ENCODE results near the gene SLC7A1. TPM values are rescaled to one million over a fixed set of nuclear protein-coding genes. Genes with fewer than 3 reads are reported as not detected.
A peak's percentile ranks its signal among the peaks of the same experiment; 100 is the strongest.

SLC7A1 gene
- polyA plus RNA-seq, 3 donors, result 0.89 to 2.2 (median 0.92) TPM

DNA sequence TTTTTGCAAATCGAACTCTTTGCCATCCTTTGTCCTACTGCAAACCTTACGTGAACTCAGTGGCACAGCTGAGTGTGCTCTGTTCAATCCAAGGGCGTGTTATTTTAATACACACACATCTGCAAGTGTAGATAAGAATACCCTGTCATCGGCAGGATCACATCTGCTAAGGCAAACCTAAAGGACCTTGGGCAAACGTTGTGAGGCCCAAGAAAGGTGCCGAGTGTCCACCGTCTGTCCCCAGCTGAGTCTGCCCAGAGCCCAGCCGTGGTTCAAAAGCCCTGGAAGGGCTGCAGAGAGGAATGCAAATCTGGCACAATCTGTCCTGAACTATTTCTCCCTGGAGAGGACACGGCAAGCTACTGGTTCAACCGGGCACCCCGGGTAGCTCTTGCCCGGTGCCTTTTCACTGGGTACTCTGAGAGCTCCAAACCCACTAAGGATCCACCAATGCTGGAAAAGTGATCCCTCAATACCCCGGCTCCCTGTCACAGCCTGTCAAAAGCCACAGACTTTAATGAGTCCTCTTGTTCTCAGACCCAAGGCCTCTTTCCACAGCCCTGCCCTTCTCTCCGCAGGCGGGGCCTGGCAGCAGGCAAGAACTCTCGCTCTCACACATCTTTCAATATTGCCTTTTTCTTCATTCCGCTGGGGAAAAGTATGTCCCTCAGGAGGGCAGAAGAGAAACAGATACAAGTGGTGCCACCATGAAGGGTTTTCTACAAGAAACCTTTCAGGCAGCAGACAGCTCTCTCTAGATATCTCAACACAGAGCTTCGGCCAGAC lies 17.0 kb downstream of the SLC7A1 start:
- Mint-ChIP-seq H3K4me3 (no peak overlapping the region), H3K27ac (peak overlapping the region in 5 of 7 donors; percentile 2 to 60 (median 31)), H3K27me3 (ENCODE audit: low read depth in 3 of 3) (no peaks in the 10 kb centered on the region), H3K4me1 (peaks cover 12% of the 10 kb centered on the region), H3K36me3 (peaks cover 2 to 15% of the 10 kb centered on the region in 2 donors), H3K9me3 (no peaks in the 10 kb centered on the region)
- no peak for DNase-seq
- WGBS (ENCODE audit: insufficient coverage), result 83% methylated on average over 12 of the region's 18 CpGs
- H3K4me3 ChIP-seq (replicated peaks in 1 of 3; ENCODE audit: low read depth in 2 of 3, low read length in 3 of 3), result no peak overlapping the region
- peaks cover 0 to 5% of the 10 kb centered on the region in 2 donors for H3K4me1 ChIP-seq (ENCODE audit: control insufficient read depth in 1 of 2, insufficient read depth in 2 of 2, low read length in 2 of 2)
- no peaks in the 10 kb centered on the region for H3K9me3 ChIP-seq (replicated peaks in 1 of 2; ENCODE audit: control insufficient read depth in 1 of 2, insufficient read depth in 1 of 2, low read length in 2 of 2)
- intact Hi-C loops (cut with micrococcal nuclease), result no loop called here
- no peak overlapping the region for H3K4me2 ChIP-seq (replicated peaks; ENCODE audit: extremely low read depth, low read length, poor library complexity, severe bottlenecking)
- no peaks in the 10 kb centered on the region for H3K27me3 ChIP-seq (ENCODE audit: control insufficient read depth in 2 of 2, insufficient read depth in 2 of 2, low read length in 2 of 2)
- TF ChIP-seq, protein P1, sequence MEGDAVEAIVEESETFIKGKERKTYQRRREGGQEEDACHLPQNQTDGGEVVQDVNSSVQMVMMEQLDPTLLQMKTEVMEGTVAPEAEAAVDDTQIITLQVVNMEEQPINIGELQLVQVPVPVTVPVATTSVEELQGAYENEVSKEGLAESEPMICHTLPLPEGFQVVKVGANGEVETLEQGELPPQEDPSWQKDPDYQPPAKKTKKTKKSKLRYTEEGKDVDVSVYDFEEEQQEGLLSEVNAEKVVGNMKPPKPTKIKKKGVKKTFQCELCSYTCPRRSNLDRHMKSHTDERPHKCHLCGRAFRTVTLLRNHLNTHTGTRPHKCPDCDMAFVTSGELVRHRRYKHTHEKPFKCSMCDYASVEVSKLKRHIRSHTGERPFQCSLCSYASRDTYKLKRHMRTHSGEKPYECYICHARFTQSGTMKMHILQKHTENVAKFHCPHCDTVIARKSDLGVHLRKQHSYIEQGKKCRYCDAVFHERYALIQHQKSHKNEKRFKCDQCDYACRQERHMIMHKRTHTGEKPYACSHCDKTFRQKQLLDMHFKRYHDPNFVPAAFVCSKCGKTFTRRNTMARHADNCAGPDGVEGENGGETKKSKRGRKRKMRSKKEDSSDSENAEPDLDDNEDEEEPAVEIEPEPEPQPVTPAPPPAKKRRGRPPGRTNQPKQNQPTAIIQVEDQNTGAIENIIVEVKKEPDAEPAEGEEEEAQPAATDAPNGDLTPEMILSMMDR (IDR thresholded peaks at IDR 0.05), result no peak
- no peak overlapping the region for H2AFZ ChIP-seq (ENCODE audit: insufficient read depth, low read depth, low read length, poor library complexity, severe bottlenecking)
- no peaks in the 10 kb centered on the region for H3K36me3 ChIP-seq (replicated peaks in 1 of 2; ENCODE audit: control insufficient read depth in 1 of 2, insufficient read depth in 2 of 2, low read length in 2 of 2)
- H4K20me1 ChIP-seq (ENCODE audit: insufficient read depth, low read length), result no peaks in the 10 kb centered on the region
- no peak overlapping the region for H3K27ac ChIP-seq (ENCODE audit: low read depth in 1 of 2, low read length in 2 of 2)
- peaks cover 95% of the 10 kb centered on the region for H3K79me2 ChIP-seq (ENCODE audit: insufficient read depth, low read length)
- no peak overlapping the region for H3K9ac ChIP-seq (ENCODE audit: insufficient read depth, low read length, poor library complexity, severe bottlenecking)

DNA sequence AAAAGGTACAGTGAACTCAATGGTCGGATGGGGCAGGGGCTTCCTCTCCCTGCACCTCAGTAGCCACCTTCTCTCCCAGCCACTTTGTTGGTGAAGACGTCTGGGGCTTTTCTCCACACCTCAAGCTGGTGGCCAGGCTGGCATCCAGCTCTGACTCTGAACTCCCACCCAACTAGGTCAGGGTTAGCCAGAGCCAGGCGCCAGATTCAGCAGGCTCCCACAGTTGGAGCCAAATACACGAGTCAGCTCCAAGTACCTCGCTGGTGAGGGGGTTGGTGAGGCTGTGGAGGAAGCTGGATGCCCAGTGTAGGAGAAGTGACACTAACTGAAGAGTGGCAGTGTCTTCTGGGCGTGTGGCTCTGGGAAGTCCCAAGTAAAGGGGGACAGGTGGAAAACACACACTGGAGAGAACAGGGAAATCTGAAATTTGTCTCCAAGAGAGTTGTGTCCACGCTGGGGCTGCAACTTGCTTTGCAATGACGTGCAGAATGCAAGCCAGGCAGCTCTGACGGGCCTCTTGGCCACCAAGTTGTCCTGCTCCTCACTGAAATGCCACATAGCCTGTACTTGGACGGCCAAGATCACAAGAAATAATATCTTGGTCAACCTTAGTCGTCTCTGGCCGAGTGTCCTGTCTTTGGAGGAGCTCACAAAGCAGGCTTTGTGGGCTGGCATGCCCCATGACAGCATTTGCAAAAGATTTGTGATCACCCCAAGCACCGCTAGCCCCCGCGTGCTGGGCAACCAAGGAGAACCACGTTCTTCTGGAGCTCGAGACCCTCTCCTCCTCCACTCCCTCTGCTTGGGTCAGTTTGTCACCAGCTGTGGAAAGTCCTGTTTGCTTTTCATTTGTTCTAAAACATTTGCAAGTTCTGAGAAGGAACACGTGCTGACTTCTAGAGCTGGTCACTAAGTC lies 18.1 kb downstream of the SLC7A1 start:
- no peak overlapping the region for H2AFZ ChIP-seq (ENCODE audit: insufficient read depth, low read depth, low read length, poor library complexity, severe bottlenecking)
- H3K9ac ChIP-seq (ENCODE audit: insufficient read depth, low read length, poor library complexity, severe bottlenecking), result no peak overlapping the region
- peaks cover 94% of the 10 kb centered on the region for H3K79me2 ChIP-seq (ENCODE audit: insufficient read depth, low read length)
- DNase-seq, result no peak
- H3K4me2 ChIP-seq (replicated peaks; ENCODE audit: extremely low read depth, low read length, poor library complexity, severe bottlenecking), result no peak overlapping the region
- TF ChIP-seq, protein P1 (IDR thresholded peaks at IDR 0.05), result no peak
- H3K4me1 ChIP-seq (ENCODE audit: control insufficient read depth in 1 of 2, insufficient read depth in 2 of 2, low read length in 2 of 2), result peaks cover 0 to 8% of the 10 kb centered on the region in 2 donors
- H3K9me3 ChIP-seq (replicated peaks in 1 of 2; ENCODE audit: control insufficient read depth in 1 of 2, insufficient read depth in 1 of 2, low read length in 2 of 2), result no peaks in the 10 kb centered on the region
- Mint-ChIP-seq H3K9me3 (no peaks in the 10 kb centered on the region), H3K27me3 (ENCODE audit: low read depth in 3 of 3) (no peaks in the 10 kb centered on the region), H3K4me1 (peaks cover 13% of the 10 kb centered on the region), H3K36me3 (peaks cover 2 to 15% of the 10 kb centered on the region in 2 donors), H3K27ac (no peak overlapping the region), H3K4me3 (no peak overlapping the region)
- intact Hi-C loops (cut with micrococcal nuclease), result no loop called here
- no peak overlapping the region for H3K27ac ChIP-seq (ENCODE audit: low read depth in 1 of 2, low read length in 2 of 2)
- no peaks in the 10 kb centered on the region for H4K20me1 ChIP-seq (ENCODE audit: insufficient read depth, low read length)
- no peaks in the 10 kb centered on the region for H3K27me3 ChIP-seq (ENCODE audit: control insufficient read depth in 2 of 2, insufficient read depth in 2 of 2, low read length in 2 of 2)
- no peak overlapping the region for H3K4me3 ChIP-seq (replicated peaks in 1 of 3; ENCODE audit: low read depth in 2 of 3, low read length in 3 of 3)
- H3K36me3 ChIP-seq (replicated peaks in 1 of 2; ENCODE audit: control insufficient read depth in 1 of 2, insufficient read depth in 2 of 2, low read length in 2 of 2), result no peaks in the 10 kb centered on the region
- 93% methylated on average over 18 of the region's 18 CpGs for WGBS (ENCODE audit: insufficient coverage)

All from CD14-positive monocyte (primary cell).